Activated T-cell treated with anti-CD3 and anti-CD28 coated beads for 1 hour (primary cell): ENCODE data around the gene SLC16A8.
A peak's percentile ranks its signal among the peaks of the same experiment; 100 is the strongest.
"Not testable (repeated sequence)": the region's sequence is repeated elsewhere in the genome, so short reads cannot be mapped to it uniquely, and the experiment has no call there.

Experiments
- DNase-seq: peaks from one replicate; pipeline ENCODE4 v3.0.0-alpha.2; 2020; ENCODE audit warnings: low read depth

SLC16A8 gene

GRCh38 chr22:38083931-38084631 lies at the start of gene SLC16A8:
Gene SLC16A8 (minus strand): TSS chr22:38084184. CDS start chr22:38082873, 1,311 bp downstream.
- no peak for DNase-seq

GRCh38 chr22:38133331-38133730 lies 49.3 kb upstream of the SLC16A8 start:
- DNase-seq: no peak

GRCh38 chr22:38132794-38133193 lies 48.8 kb upstream of the SLC16A8 start:
- DNase-seq: no peak

GRCh38 chr22:38132136-38132535 lies 48.2 kb upstream of the SLC16A8 start:
- DNase-seq: no peak

- DNase-seq: no peak
Observed at GRCh38 chr22:38131399-38131798, 47.4 kb upstream of the SLC16A8 start.

GRCh38 chr22:38129856-38130255 lies 45.9 kb upstream of the SLC16A8 start:
- no peak for DNase-seq

GRCh38 chr22:38129021-38129420 lies 45.0 kb upstream of the SLC16A8 start:
- no peak for DNase-seq

GRCh38 chr22:38127869-38128268 lies 43.9 kb upstream of the SLC16A8 start:
- no peak for DNase-seq

GRCh38 chr22:38126928-38127668 lies 43.1 kb upstream of the SLC16A8 start:
- no peak for DNase-seq

- DNase-seq: no peak
Observed at GRCh38 chr22:38125751-38126201, 41.8 kb upstream of the SLC16A8 start.

GRCh38 chr22:38125038-38125610 lies 41.1 kb upstream of the SLC16A8 start:
- no peak for DNase-seq

- no peak for DNase-seq
Observed at GRCh38 chr22:38124236-38124974, 40.4 kb upstream of the SLC16A8 start.

GRCh38 chr22:38122616-38123015 lies 38.6 kb upstream of the SLC16A8 start:
- DNase-seq: no peak

- DNase-seq: no peak
Observed at GRCh38 chr22:38120359-38121110, 36.6 kb upstream of the SLC16A8 start.

GRCh38 chr22:38118747-38119146 lies 34.8 kb upstream of the SLC16A8 start:
- DNase-seq: not testable (repeated sequence)

- DNase-seq: no peak
Observed at GRCh38 chr22:38118182-38118581, 34.2 kb upstream of the SLC16A8 start.

- not testable (repeated sequence) for DNase-seq
Observed at GRCh38 chr22:38117556-38117955, 33.6 kb upstream of the SLC16A8 start.

GRCh38 chr22:38115423-38116205 lies 31.6 kb upstream of the SLC16A8 start:
- DNase-seq: no peak

- peak; percentile 66 for DNase-seq
Observed at GRCh38 chr22:38114484-38115398, 30.8 kb upstream of the SLC16A8 start.

GRCh38 chr22:38112381-38112780 lies 28.4 kb upstream of the SLC16A8 start:
- DNase-seq: no peak
